ENCODE data around the gene BRMS1L. TPM values are rescaled to one million over a fixed set of nuclear protein-coding genes. Genes with fewer than 3 reads are reported as not detected.
A peak's percentile ranks its signal among the peaks of the same experiment; 100 is the strongest.
"Not testable (repeated sequence)": the region's sequence is repeated elsewhere in the genome, so short reads cannot be mapped to it uniquely, and the experiment has no call there.

The BRMS1L gene
- total RNA-seq, result 1 to 10 TPM; 4.3 to 5.2 TPM

- intact Hi-C loops (cut with DNase I), result no loop called here
- no peaks in the 10 kb centered on the region for H3K36me3 ChIP-seq (replicated peaks in 1 of 2; ENCODE audit: insufficient read depth in 1 of 2, low read depth in 2 of 2)
- H3K4me1 ChIP-seq, result peaks cover 5% of the 10 kb centered on the region
- TF ChIP-seq, protein P1, sequence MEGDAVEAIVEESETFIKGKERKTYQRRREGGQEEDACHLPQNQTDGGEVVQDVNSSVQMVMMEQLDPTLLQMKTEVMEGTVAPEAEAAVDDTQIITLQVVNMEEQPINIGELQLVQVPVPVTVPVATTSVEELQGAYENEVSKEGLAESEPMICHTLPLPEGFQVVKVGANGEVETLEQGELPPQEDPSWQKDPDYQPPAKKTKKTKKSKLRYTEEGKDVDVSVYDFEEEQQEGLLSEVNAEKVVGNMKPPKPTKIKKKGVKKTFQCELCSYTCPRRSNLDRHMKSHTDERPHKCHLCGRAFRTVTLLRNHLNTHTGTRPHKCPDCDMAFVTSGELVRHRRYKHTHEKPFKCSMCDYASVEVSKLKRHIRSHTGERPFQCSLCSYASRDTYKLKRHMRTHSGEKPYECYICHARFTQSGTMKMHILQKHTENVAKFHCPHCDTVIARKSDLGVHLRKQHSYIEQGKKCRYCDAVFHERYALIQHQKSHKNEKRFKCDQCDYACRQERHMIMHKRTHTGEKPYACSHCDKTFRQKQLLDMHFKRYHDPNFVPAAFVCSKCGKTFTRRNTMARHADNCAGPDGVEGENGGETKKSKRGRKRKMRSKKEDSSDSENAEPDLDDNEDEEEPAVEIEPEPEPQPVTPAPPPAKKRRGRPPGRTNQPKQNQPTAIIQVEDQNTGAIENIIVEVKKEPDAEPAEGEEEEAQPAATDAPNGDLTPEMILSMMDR (IDR thresholded peaks at IDR 0.05), result peak in 2 of 7 experiments; percentile 20 to 32
- TF ChIP-seq POLR2A (IDR thresholded peaks at IDR 0.05), result peak; percentile 77 to 94 (median 94)
- H3K9me3 ChIP-seq, result no peaks in the 10 kb centered on the region
- peak within 1 kb of the TSS; percentile 58 to 83 for H3K4me3 ChIP-seq
- peak; percentile 97 to 99 (median 98) for DNase-seq
- H3K27me3 ChIP-seq, result no peaks in the 10 kb centered on the region
- WGBS, 2 donors, result 0 to 1% methylated on average over 8 to 60 of the region's 70 CpGs
- ATAC-seq, result peak; percentile 97
- H3K27ac ChIP-seq, result peak within 1 kb of the TSS; percentile 86 to 98 (median 96)
Observed at GRCh38 chr14:35826218-35826951, at the start of gene BRMS1L. Gene BRMS1L (plus strand): TSS chr14:35826338. CDS start chr14:35826517, 179 bp downstream.

GRCh38 chr14:35776823-35777222 lies 49.3 kb upstream of the BRMS1L start:
- no peak for TF ChIP-seq POLR2A (IDR thresholded peaks at IDR 0.05)
- TF ChIP-seq, protein P1 (IDR thresholded peaks at IDR 0.05), result no peak
- H3K4me1 ChIP-seq, result peaks cover 7% of the 10 kb centered on the region
- no peaks in the 10 kb centered on the region for H3K27me3 ChIP-seq
- H3K4me3 ChIP-seq, result no peak overlapping the region
- ATAC-seq (no peak), DNase-seq (no peak)
- intact Hi-C loops (cut with DNase I), result no loop called here
- WGBS, 2 donors, result 89 to 94% methylated on average over 4 of the region's 4 CpGs
- no peaks in the 10 kb centered on the region for H3K36me3 ChIP-seq (replicated peaks in 1 of 2; ENCODE audit: insufficient read depth in 1 of 2, low read depth in 2 of 2)
- H3K9me3 ChIP-seq, result no peaks in the 10 kb centered on the region
- H3K27ac ChIP-seq, result no peak overlapping the region

GRCh38 chr14:35777550-35777949 lies 48.6 kb upstream of the BRMS1L start:
- H3K9me3 ChIP-seq; H3K4me3 ChIP-seq; H3K27me3 ChIP-seq; DNase-seq; ATAC-seq; H3K27ac ChIP-seq; intact Hi-C loops (cut with DNase I); H3K36me3 ChIP-seq (replicated peaks in 1 of 2; ENCODE audit: insufficient read depth in 1 of 2, low read depth in 2 of 2); H3K4me1 ChIP-seq: not testable (repeated sequence)
- WGBS, 2 donors, result 97 to 98% methylated on average over 5 of the region's 5 CpGs

GRCh38 chr14:35779368-35779767 lies 46.8 kb upstream of the BRMS1L start:
- DNase-seq (no peak), ATAC-seq (no peak)
- no peak overlapping the region for H3K27ac ChIP-seq
- TF ChIP-seq, protein P1 (IDR thresholded peaks at IDR 0.05), result no peak
- no peak for TF ChIP-seq POLR2A (IDR thresholded peaks at IDR 0.05)
- H3K4me3 ChIP-seq, result no peak overlapping the region
- peaks cover 7% of the 10 kb centered on the region for H3K4me1 ChIP-seq
- H3K9me3 ChIP-seq, result no peaks in the 10 kb centered on the region
- 97 to 98% methylated on average over 3 of the region's 3 CpGs for WGBS, 2 donors
- H3K36me3 ChIP-seq (replicated peaks in 1 of 2; ENCODE audit: insufficient read depth in 1 of 2, low read depth in 2 of 2), result no peaks in the 10 kb centered on the region
- intact Hi-C loops (cut with DNase I), result no loop called here
- no peaks in the 10 kb centered on the region for H3K27me3 ChIP-seq

DNA sequence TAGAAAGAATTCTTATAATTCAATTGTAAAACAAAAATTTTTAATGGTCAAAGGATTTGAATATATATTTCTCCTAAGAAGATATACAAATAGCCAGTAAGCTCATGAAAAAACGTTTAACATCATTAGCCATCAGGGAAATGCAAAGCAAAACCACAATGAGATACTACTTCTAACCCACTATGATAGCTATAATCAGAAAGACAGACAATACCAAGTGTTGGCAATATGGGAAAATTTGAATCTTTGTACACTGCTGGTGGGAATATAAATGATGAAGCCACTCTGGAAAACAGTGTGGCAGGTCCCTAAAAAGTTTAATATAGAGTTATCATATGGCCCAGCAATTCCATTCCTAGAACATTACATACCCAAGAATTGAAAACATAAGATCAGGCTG lies 42.4 kb upstream of the BRMS1L start:
- no peak for DNase-seq
- no peak for TF ChIP-seq POLR2A (IDR thresholded peaks at IDR 0.05)
- TF ChIP-seq, protein P1 (IDR thresholded peaks at IDR 0.05), result no peak
- H3K4me3 ChIP-seq, result no peak overlapping the region
- intact Hi-C loops (cut with DNase I), result no loop called here
- no peaks in the 10 kb centered on the region for H3K9me3 ChIP-seq
- ATAC-seq, result no peak
- no peaks in the 10 kb centered on the region for H3K36me3 ChIP-seq (replicated peaks in 1 of 2; ENCODE audit: insufficient read depth in 1 of 2, low read depth in 2 of 2)
- H3K27me3 ChIP-seq, result no peaks in the 10 kb centered on the region
- H3K4me1 ChIP-seq, result no peaks in the 10 kb centered on the region
- 28 to 71% methylated on average over 1 of the region's 1 CpG for WGBS, 2 donors
- no peak overlapping the region for H3K27ac ChIP-seq

Data from body of pancreas (tissue), 4 donors.